Liver (tissue), 3 donors: Measurements from ENCODE around the gene LARGE1.

Experiments used
- ATF3 ChIP-seq: IDR thresholded peaks from 2 replicates; pipeline ENCODE4 v1.6.1; 2016; ENCODE audit warnings: antibody characterized with exemption
- CTCF ChIP-seq: fragments of 150-350 bp; IDR thresholded peaks from 2 replicates; pipeline ENCODE4 v1.5.1; 2017; ENCODE audit warnings: improper control_type of control experiment, low read depth, low read length; ENCODE audit not compliant: missing input control
- EGR1 ChIP-seq, 2 donors: IDR thresholded peaks; 2 replicates each; pipeline ENCODE4 v1.6.1; 2016 to 2018; ENCODE audit warnings: antibody characterized with exemption in 2 of 2, low read depth in 2 of 2
- FOXA1 ChIP-seq: IDR thresholded peaks from 2 replicates; pipeline ENCODE4 v1.6.1; 2016; ENCODE audit warnings: antibody characterized with exemption
- JUND ChIP-seq, 2 donors: IDR thresholded peaks; 2 replicates each; pipeline ENCODE4 v1.6.1; 2016; ENCODE audit warnings: antibody characterized with exemption in 2 of 2
- MAX ChIP-seq: IDR thresholded peaks from 2 replicates; pipeline ENCODE4 v1.6.1; 2016; ENCODE audit warnings: antibody characterized with exemption
- RAD21 ChIP-seq, 2 donors: IDR thresholded peaks; 2 replicates each; pipeline ENCODE4 v1.6.1; 2016; ENCODE audit warnings: antibody characterized with exemption in 2 of 2, mild to moderate bottlenecking in 2 of 2
- REST ChIP-seq: IDR thresholded peaks from 2 replicates; pipeline ENCODE4 v1.6.1; 2016; ENCODE audit warnings: antibody characterized with exemption, mild to moderate bottlenecking
- RXRA ChIP-seq, 2 donors: IDR thresholded peaks; 2 replicates each; pipeline ENCODE4 v1.6.1; 2017 to 2018; ENCODE audit warnings: antibody characterized with exemption in 2 of 2, mild to moderate bottlenecking in 1 of 2
- SP1 ChIP-seq: IDR thresholded peaks from 2 replicates; pipeline ENCODE4 v1.6.1; 2018; ENCODE audit warnings: antibody characterized with exemption, mild to moderate bottlenecking
- TAF1 ChIP-seq: conservative IDR thresholded peaks from 2 replicates; pipeline ENCODE4 v1.6.1; 2016; ENCODE audit warnings: antibody characterized with exemption, mild to moderate bottlenecking
- YY1 ChIP-seq: IDR thresholded peaks from 2 replicates; pipeline ENCODE4 v1.6.1; 2016; ENCODE audit warnings: antibody characterized with exemption, mild to moderate bottlenecking
- ZBTB33 ChIP-seq: IDR thresholded peaks from 2 replicates; pipeline ENCODE4 v1.6.1; 2016; ENCODE audit warnings: antibody characterized with exemption
- donor health status: healthy.
- donor health status: healthy.

GRCh38 chr22:33909911-33910310 is 10.4 kb downstream of the LARGE1 start:
- no peak for TF ChIP-seq CTCF
- TF ChIP-seq MAX = no peak
- no peak for TF ChIP-seq ATF3
- TF ChIP-seq EGR1 (IDR thresholded peaks at IDR 0.05; ENCODE audit: low read depth in 2 of 2) = no peak
- no peak for TF ChIP-seq SP1
- TF ChIP-seq JUND (IDR thresholded peaks at IDR 0.05) = no peak
- TF ChIP-seq REST = no peak
- no peak for TF ChIP-seq YY1
- TF ChIP-seq ZBTB33 = no peak
- TF ChIP-seq FOXA1 = no peak
- no peak for TF ChIP-seq RAD21 (IDR thresholded peaks at IDR 0.05)
- no peak for TF ChIP-seq RXRA (IDR thresholded peaks at IDR 0.05)
- TF ChIP-seq TAF1 = no peak
